Colonic mucosa (tissue), 4 donors: Measurements from ENCODE around the gene SYNDIG1L. TPM values are rescaled to one million over a fixed set of nuclear protein-coding genes. Genes with fewer than 3 reads are reported as not detected.

ENCODE experiments used
- DNase-seq: peaks from one replicate; pipeline ENCODE4 v3.0.0-alpha.2; 2020
- H3K27ac ChIP-seq: fragments of 200-600 bp; one replicate; pipeline ENCODE4 v1.8.0; 2021
- H3K27me3 ChIP-seq: fragments of 200-600 bp; one replicate; pipeline ENCODE4 v1.8.0; 2021
- H3K36me3 ChIP-seq: fragments of 200-600 bp; one replicate; pipeline ENCODE4 v1.8.0; 2021
- H3K4me1 ChIP-seq: fragments of 200-600 bp; one replicate; pipeline ENCODE4 v1.8.0; 2021; ENCODE audit warnings: mild to moderate bottlenecking
- H3K4me3 ChIP-seq: fragments of 200-600 bp; one replicate; pipeline ENCODE4 v1.8.0; 2021
- H3K9ac ChIP-seq, 2 donors: one replicate each; pipeline ENCODE4 v1.7.0; 2013; ENCODE audit warnings: control low read depth in 2 of 2, low read depth in 2 of 2, low read length in 2 of 2
- H3K9me3 ChIP-seq: fragments of 200-600 bp; one replicate; pipeline ENCODE4 v1.8.0; 2021
- intact Hi-C: fragments of 100-400 bp; cut with DNase I; formaldehyde crosslinking; loops from one replicate; pipeline ENCODE4 v1.14.1; 2022
- total RNA-seq, 2 donors: library from RNA; stranded (reverse); fragmentation: NEBNext Ultra II Directional in 1 of 2; extraction: Animal tissue kit (Norgen Biotek cat#: 25700) in 1 of 2; gene quantifications; one replicate each; pipeline ENCODE4 v1.2.1, GENCODE V29; 2021
- TF ChIP-seq, protein P1 (sequence below): fragments of 200-600 bp; IDR thresholded peaks from one replicate; pipeline ENCODE4 v1.8.0; 2022; ENCODE audit warnings: antibody characterized with exemption, mild to moderate bottlenecking
- donor health status: healthy.
- donor health status: DM: no; HTN: no; CAD: no.
- donor health status: DM: no; HTN: no; CAD: no.

Gene SYNDIG1L
- total RNA-seq, 2 donors from 2014 or later: 0.24 TPM; not detected in 1

- no peaks in the 10 kb centered on the region for H3K4me1 ChIP-seq
- H3K9ac ChIP-seq: no peak overlapping the region
- no peak for DNase-seq
- TF ChIP-seq, protein P1, sequence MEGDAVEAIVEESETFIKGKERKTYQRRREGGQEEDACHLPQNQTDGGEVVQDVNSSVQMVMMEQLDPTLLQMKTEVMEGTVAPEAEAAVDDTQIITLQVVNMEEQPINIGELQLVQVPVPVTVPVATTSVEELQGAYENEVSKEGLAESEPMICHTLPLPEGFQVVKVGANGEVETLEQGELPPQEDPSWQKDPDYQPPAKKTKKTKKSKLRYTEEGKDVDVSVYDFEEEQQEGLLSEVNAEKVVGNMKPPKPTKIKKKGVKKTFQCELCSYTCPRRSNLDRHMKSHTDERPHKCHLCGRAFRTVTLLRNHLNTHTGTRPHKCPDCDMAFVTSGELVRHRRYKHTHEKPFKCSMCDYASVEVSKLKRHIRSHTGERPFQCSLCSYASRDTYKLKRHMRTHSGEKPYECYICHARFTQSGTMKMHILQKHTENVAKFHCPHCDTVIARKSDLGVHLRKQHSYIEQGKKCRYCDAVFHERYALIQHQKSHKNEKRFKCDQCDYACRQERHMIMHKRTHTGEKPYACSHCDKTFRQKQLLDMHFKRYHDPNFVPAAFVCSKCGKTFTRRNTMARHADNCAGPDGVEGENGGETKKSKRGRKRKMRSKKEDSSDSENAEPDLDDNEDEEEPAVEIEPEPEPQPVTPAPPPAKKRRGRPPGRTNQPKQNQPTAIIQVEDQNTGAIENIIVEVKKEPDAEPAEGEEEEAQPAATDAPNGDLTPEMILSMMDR: no peak
- no peak overlapping the region for H3K4me3 ChIP-seq
- intact Hi-C loops: no loop called here
- H3K36me3 ChIP-seq: no peaks in the 10 kb centered on the region
- no peaks in the 10 kb centered on the region for H3K9me3 ChIP-seq
- H3K27ac ChIP-seq: no peak overlapping the region
- no peaks in the 10 kb centered on the region for H3K27me3 ChIP-seq
Measured at GRCh38 chr14:74358176-74358829, 67.7 kb downstream of the SYNDIG1L start.

DNA sequence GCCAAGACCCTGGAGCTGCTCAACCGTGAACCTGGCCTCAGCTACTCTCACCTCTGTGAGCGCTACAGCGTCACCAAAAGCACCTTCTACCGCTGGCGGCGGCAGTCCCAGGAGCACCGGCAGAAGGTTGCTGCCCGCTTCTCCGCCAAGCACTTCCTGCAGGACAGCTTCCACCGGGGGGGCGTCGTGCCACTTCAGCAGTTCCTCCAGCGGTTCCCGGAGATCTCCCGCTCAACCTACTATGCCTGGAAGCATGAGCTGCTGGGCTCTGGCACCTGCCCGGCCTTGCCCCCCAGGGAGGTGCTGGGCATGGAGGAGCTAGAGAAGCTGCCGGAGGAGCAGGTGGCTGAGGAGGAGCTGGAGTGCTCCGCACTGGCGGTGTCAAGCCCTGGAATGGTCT, 68.4 kb downstream of the SYNDIG1L start:
- TF ChIP-seq, protein P1: no peak
- Histone ChIP-seq H3K9ac (no peak overlapping the region), H3K4me3 (no peak overlapping the region), H3K36me3 (no peaks in the 10 kb centered on the region), H3K9me3 (no peaks in the 10 kb centered on the region), H3K4me1 (no peaks in the 10 kb centered on the region), H3K27ac (no peak overlapping the region), H3K27me3 (no peaks in the 10 kb centered on the region)
- DNase-seq: no peak
- intact Hi-C loops: no loop called here

GRCh38 chr14:74356892-74357575, 69.0 kb downstream of the SYNDIG1L start:
- H3K9me3 ChIP-seq: no peaks in the 10 kb centered on the region
- intact Hi-C loops: no loop called here
- H3K4me1 ChIP-seq: no peaks in the 10 kb centered on the region
- H3K9ac ChIP-seq: no peak overlapping the region
- H3K27ac ChIP-seq: no peak overlapping the region
- no peak overlapping the region for H3K4me3 ChIP-seq
- TF ChIP-seq, protein P1: no peak
- H3K36me3 ChIP-seq: no peaks in the 10 kb centered on the region
- no peaks in the 10 kb centered on the region for H3K27me3 ChIP-seq
- no peak for DNase-seq

Other genes starting within 250 kb of the SYNDIG1L start
- gene VSX2, start 186.8 kb downstream of the SYNDIG1L start, total RNA-seq: not detected
- 10 to 100 TPM; 46.2 to 46.6 TPM for gene ABCD4, start 123.3 kb downstream of the SYNDIG1L start, total RNA-seq
- gene VRTN, start 77.7 kb downstream of the SYNDIG1L start, total RNA-seq: under 1 TPM in 1 of 2 donors, not detected in 1; 0.30 TPM
- gene NPC2, start 67.1 kb upstream of the SYNDIG1L start, total RNA-seq: 100 to 1,000 TPM in 1 of 2 donors, 10 to 100 TPM in 1; 93.6 to 233 TPM
- gene ISCA2, start 67.6 kb upstream of the SYNDIG1L start, total RNA-seq: 10 to 100 TPM; 42.0 to 43.1 TPM
- 1 to 10 TPM; 1.9 to 3.7 TPM for gene LTBP2, start 186.0 kb upstream of the SYNDIG1L start, total RNA-seq